ENCODE measurements around the gene GBGT1.

GBGT1 gene

GRCh38 chr9:133124123-133124906 lies 39.4 kb downstream of the GBGT1 start:
- DNase-seq = no peak
- no peak overlapping the region for H3K4me3 ChIP-seq
- no peaks in the 10 kb centered on the region for H3K36me3 ChIP-seq
- no peaks in the 10 kb centered on the region for H3K27me3 ChIP-seq
- H3K9me3 ChIP-seq = no peaks in the 10 kb centered on the region
- H3K4me1 ChIP-seq = peaks cover 0 to 76% (median 42%) of the 10 kb centered on the region in 4 donors
- no peak for TF ChIP-seq CTCF (IDR thresholded peaks at IDR 0.05)
- H3K27ac ChIP-seq = no peak overlapping the region
- intact Hi-C loops (cut with DNase I; ENCODE audit: low total_unique reads) = no loop called here

- no peaks in the 10 kb centered on the region for H3K27me3 ChIP-seq
- peak overlapping the region; percentile 38 to 82 for H3K27ac ChIP-seq
- TF ChIP-seq CTCF (IDR thresholded peaks at IDR 0.05) = no peak
- H3K9me3 ChIP-seq = no peaks in the 10 kb centered on the region
- no peaks in the 10 kb centered on the region for H3K36me3 ChIP-seq
- peak in 1 of 2 donors; percentile 60 for DNase-seq
- intact Hi-C loops (cut with DNase I; ENCODE audit: low total_unique reads) = no loop called here
- peaks cover 0 to 76% (median 48%) of the 10 kb centered on the region in 4 donors for H3K4me1 ChIP-seq
- H3K4me3 ChIP-seq = no peak overlapping the region
These were observed 40.6 kb downstream of the GBGT1 start for GRCh38 chr9:133122935-133123611.

DNA sequence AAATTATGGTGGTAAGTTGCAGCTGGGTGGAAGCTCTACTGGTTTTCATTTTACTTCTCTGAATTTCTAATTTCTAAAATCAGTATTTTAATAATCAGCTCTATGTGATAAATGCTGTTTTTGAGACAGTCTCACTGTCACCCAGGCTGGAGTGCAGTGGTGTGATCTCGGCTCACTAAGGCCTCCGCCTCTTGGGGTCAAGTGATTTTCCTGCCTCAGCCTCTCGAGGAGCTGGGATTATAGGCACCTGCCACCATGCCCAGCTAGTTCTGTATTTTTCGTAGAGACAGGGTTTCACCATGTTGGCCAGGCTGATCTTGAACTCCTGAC lies 41.1 kb downstream of the GBGT1 start:
- Histone ChIP-seq H3K27ac (peak overlapping the region in 1 of 2 donors; percentile 82), H3K9me3 (no peaks in the 10 kb centered on the region), H3K4me3 (no peak overlapping the region), H3K27me3 (no peaks in the 10 kb centered on the region), H3K4me1 (peaks cover 0 to 76% (median 50%) of the 10 kb centered on the region in 4 donors), H3K36me3 (no peaks in the 10 kb centered on the region)
- TF ChIP-seq CTCF (IDR thresholded peaks at IDR 0.05) = no peak
- intact Hi-C loops (cut with DNase I; ENCODE audit: low total_unique reads) = no loop called here
- DNase-seq = no peak

- H3K36me3 ChIP-seq = no peaks in the 10 kb centered on the region
- H3K27ac ChIP-seq = peak overlapping the region; percentile 79 to 82
- H3K9me3 ChIP-seq = no peaks in the 10 kb centered on the region
- no peaks in the 10 kb centered on the region for H3K27me3 ChIP-seq
- H3K4me1 ChIP-seq = peaks cover 0 to 76% (median 47%) of the 10 kb centered on the region in 4 donors
- H3K4me3 ChIP-seq = peak overlapping the region in 1 of 2 donors; percentile 84
- intact Hi-C loops (cut with DNase I; ENCODE audit: low total_unique reads) = no loop called here
- DNase-seq = no peak
- no peak for TF ChIP-seq CTCF (IDR thresholded peaks at IDR 0.05)
These were observed 41.7 kb downstream of the GBGT1 start for GRCh38 chr9:133121915-133122550.

DNA sequence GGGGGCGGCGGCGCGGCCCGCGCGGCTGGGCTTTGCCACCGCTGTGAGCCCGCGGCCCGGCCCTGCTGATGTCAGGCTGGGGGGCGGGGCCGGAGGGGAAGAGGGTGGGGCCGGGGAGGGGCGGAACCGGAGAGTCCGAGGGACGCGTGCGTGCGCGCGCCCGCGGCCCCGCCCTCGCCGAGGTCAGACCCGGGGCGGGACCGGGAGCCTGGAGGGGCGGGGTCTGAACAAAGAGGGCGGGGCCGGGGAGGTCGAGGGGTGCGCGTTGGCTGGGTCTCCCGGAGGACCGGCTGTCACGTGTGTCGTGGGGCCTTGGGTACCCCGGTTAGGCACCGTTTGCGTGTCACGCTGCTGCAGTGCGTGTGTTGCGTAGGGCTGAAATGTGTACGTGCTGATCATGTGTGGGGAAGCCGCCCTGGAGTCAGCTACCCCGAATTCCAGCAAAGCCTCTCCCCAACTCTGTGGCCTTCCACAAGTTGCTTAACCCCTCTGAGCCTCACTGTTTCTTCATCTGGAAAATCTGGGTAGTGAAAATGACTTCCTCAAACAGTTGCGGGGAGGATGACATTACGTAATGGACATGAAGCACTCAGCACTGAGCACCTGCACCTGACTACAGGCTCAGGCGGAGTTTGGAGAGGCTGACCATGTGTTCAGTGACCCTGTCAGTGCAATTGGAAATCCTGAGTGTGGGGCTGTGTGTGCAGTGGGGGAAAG lies 42.4 kb downstream of the GBGT1 start, which contains the start of gene RALGDS:
Gene RALGDS (minus strand): TSS at position 43 of the 717 bp plus-strand sequence. CDS start 86 bp downstream, outside the sequence.
- Histone ChIP-seq H3K9me3 (no peaks in the 10 kb centered on the region), H3K36me3 (no peaks in the 10 kb centered on the region), H3K27ac (peak within 1 kb of the TSS; percentile 79 to 82), H3K27me3 (no peaks in the 10 kb centered on the region), H3K4me1 (peaks cover 0 to 75% (median 44%) of the 10 kb centered on the region in 4 donors), H3K4me3 (peak within 1 kb of the TSS; percentile 84 to 85)
- intact Hi-C loops (cut with DNase I; ENCODE audit: low total_unique reads) = no loop called here
- DNase-seq = peak; percentile 88 to 92
- TF ChIP-seq CTCF (IDR thresholded peaks at IDR 0.05) = no peak

Measured in tibial artery (tissue), 4 donors.